GM12878 (cell line): Measurements from ENCODE around the gene HDAC7. TPM values are rescaled to one million over a fixed set of nuclear protein-coding genes. Genes with fewer than 3 reads are reported as not detected.

Experiments used
- ATAC-seq: fragments of 200-7000 bp; cut with Tn5 transposase; 3 replicates; pipeline ENCODE4 v1.9.1; 2020; ENCODE audit warnings: mild to moderate bottlenecking, moderate library complexity
- BruUV-seq: library from RNA; stranded (reverse); fragments of 400-500 nt; replicated peaks from 2 replicates; lab custom pipeline; 2021; lab: Mats Ljungman, UMichigan
- CTCF ChIA-PET: fragments of 300-600 bp; sonication (Branson Sonifier 250); formaldehyde crosslinking; extraction: SDS; loops from one replicate; lab custom pipeline; 2021; ENCODE audit warnings: inconsistent platforms; lab: Yijun Ruan, JAX
- POLR2A ChIA-PET: fragments of 350-600 bp; formaldehyde crosslinking; extraction: SDS; loops from one replicate; lab custom pipeline; 2021; ENCODE audit warnings: inconsistent platforms; lab: Charles Lee
- RAD21 ChIA-PET: fragments of 300-600 bp; sonication (Branson Sonifier 250); formaldehyde crosslinking; loops from one replicate; lab custom pipeline; 2023; ENCODE audit warnings: antibody characterized with exemption; ENCODE audit not compliant: unreplicated experiment; lab: Charles Lee
- SMC1A ChIA-PET: fragments of 300-600 bp; sonication (Branson Sonifier 250); formaldehyde crosslinking; loops from one replicate; lab custom pipeline; 2023; ENCODE audit not compliant: unreplicated experiment, uncharacterized antibody; lab: Charles Lee
- DNase-seq: peaks from one replicate; pipeline ENCODE4 v3.0.0-alpha.2; 2011; ENCODE audit warnings: low read depth, low spot score
- FAIRE-seq: peaks from 3 replicates; lab custom pipeline; 2011; peaks lifted over from hg19 to GRCh38; lab: Jason Lieb, UNC
- H2AFZ ChIP-seq: 2 replicates; pipeline ENCODE4 v1.6.0; 2011; ENCODE audit warnings: low read depth, low read length, control low read depth; ENCODE audit not compliant: control insufficient read depth
- H3K27ac ChIP-seq: 2 replicates; pipeline ENCODE4 v1.5.1; 2011; ENCODE audit warnings: control low read depth; ENCODE audit not compliant: control insufficient read depth, insufficient read depth
- H3K27me3 ChIP-seq, 2 experiments: replicated peaks in 1 of 2; 2 replicates each; pipeline versions ENCODE4 v1.6.0 to v1.6.1; 2011; ENCODE audit warnings: low read length in 1 of 2; ENCODE audit not compliant: control insufficient read depth in 2 of 2, insufficient read depth in 2 of 2
- H3K36me3 ChIP-seq, 2 experiments: 2 replicates each; pipeline ENCODE4 v1.5.1; 2011; ENCODE audit warnings: low read length in 1 of 2; ENCODE audit not compliant: control insufficient read depth in 2 of 2, insufficient read depth in 2 of 2
- H3K4me1 ChIP-seq: 2 replicates; pipeline ENCODE4 v1.6.1; 2011; ENCODE audit warnings: mild to moderate bottlenecking, low read length, moderate library complexity, mixed read lengths; ENCODE audit not compliant: control insufficient read depth, insufficient read depth
- H3K4me2 ChIP-seq: 2 replicates; pipeline ENCODE4 v1.6.0; 2011; ENCODE audit warnings: control low read depth; ENCODE audit not compliant: control insufficient read depth, insufficient read depth
- H3K4me3 ChIP-seq: fragments of 200-600 bp; sonication (generic); 2 replicates; pipeline ENCODE4 v1.5.1; 2016
- H3K79me2 ChIP-seq: 2 replicates; pipeline ENCODE4 v1.6.0; 2011; ENCODE audit warnings: low read length; ENCODE audit not compliant: control insufficient read depth, insufficient read depth
- H3K9ac ChIP-seq: 2 replicates; pipeline ENCODE4 v1.8.0; 2011; ENCODE audit warnings: low read length, control low read depth, mixed read lengths; ENCODE audit not compliant: control insufficient read depth, insufficient read depth
- H3K9me3 ChIP-seq: replicated peaks from 3 replicates; pipeline ENCODE4 v1.5.1; 2011; ENCODE audit warnings: mild to moderate bottlenecking, low read length; ENCODE audit not compliant: control insufficient read depth, insufficient read depth
- H4K20me1 ChIP-seq: 2 replicates; pipeline ENCODE4 v1.6.0; 2011; ENCODE audit not compliant: control insufficient read depth, insufficient read depth
- BACH1 ChIP-seq: fragments of 450-650 bp; IDR thresholded peaks from 2 replicates; pipeline ENCODE4 v1.6.1; 2017; ENCODE audit warnings: mild to moderate bottlenecking, borderline replicate concordance
- FOXK2 ChIP-seq: fragments of 450-650 bp; IDR thresholded peaks from 2 replicates; pipeline ENCODE4 v1.6.1; 2017; ENCODE audit warnings: mild to moderate bottlenecking, moderate library complexity
- KAT2A ChIP-seq: conservative IDR thresholded peaks from 2 replicates; pipeline ENCODE4 v1.6.1; 2011; ENCODE audit warnings: low read depth, low read length; ENCODE audit not compliant: control insufficient read depth
- KDM1A ChIP-seq: fragments of 200-600 bp; sonication (generic); IDR thresholded peaks from 2 replicates; pipeline ENCODE4 v1.6.1; 2016; ENCODE audit warnings: borderline replicate concordance
- NBN ChIP-seq: fragments of 450-650 bp; IDR thresholded peaks from 2 replicates; pipeline ENCODE4 v1.6.1; 2016
- REST ChIP-seq: IDR thresholded peaks from 2 replicates; pipeline ENCODE4 v1.6.1; 2012; ENCODE audit warnings: mild to moderate bottlenecking, low read depth, low read length
- SMAD1 ChIP-seq: fragments of 450-650 bp; IDR thresholded peaks from 2 replicates; pipeline ENCODE4 v1.6.1; 2018; ENCODE audit warnings: mild to moderate bottlenecking, low read depth; ENCODE audit not compliant: partially characterized antibody
- SUZ12 ChIP-seq: fragments of 200-600 bp; sonication (generic); IDR thresholded peaks from one replicate; pipeline ENCODE4 v1.6.1; 2018; ENCODE audit warnings: antibody characterized with exemption, mild to moderate bottlenecking; ENCODE audit not compliant: unreplicated experiment
- ZBED1 ChIP-seq: IDR thresholded peaks from 2 replicates; pipeline ENCODE4 v1.6.1; 2016; ENCODE audit warnings: borderline replicate concordance
- ZSCAN29 ChIP-seq: fragments of 450-650 bp; IDR thresholded peaks from 2 replicates; pipeline ENCODE4 v1.6.1; 2017; ENCODE audit warnings: mild to moderate bottlenecking, moderate library complexity
- WGBS: methylation state at CpG from one replicate; pipeline ENCODE4 v1.1.6; 2016; ENCODE audit warnings: low lambda C conversion rate; ENCODE audit not compliant: insufficient replicate concordance, insufficient coverage; ENCODE audit errors: missing lambda C conversion rate; 5-methylcytosine and 5-hydroxymethylcytosine counted together
- in situ Hi-C: fragments of 300-500 bp; cut with MboI; formaldehyde crosslinking; loops from 9 replicates; pipeline ENCODE4 v1.14.3; 2018; ENCODE audit warnings: mixed read lengths
- intact Hi-C: fragments of 100-400 bp; cut with micrococcal nuclease; formaldehyde crosslinking; loops from one replicate; pipeline ENCODE4 v1.14.2; 2022; ENCODE audit not compliant: unreplicated experiment
- polyA plus RNA-seq, 11 experiments: library from polyadenylated mRNA; depleted of rRNA in 4 of 11; unstranded in 6 of 11; stranded (reverse) in 5 of 11; fragments of >200 nt; fragmentation: Nextera tagmentation in 4 of 11; fragmentation: Illumina TruSeq in 1 of 11; extraction: Ambion mirVana in 4 of 11; extraction: Trizol in 1 of 11; gene quantifications; 1 replicate in 1 of 11; 2 replicates in 10 of 11; pipeline versions ENCODE4 v1.2.1 to v1.2.3, GENCODE V29; 2011 to 2016; ENCODE audit warnings: inconsistent platforms in 2 of 11, missing spikeins in 2 of 11, low read depth in 1 of 11
- total RNA-seq, 4 experiments: library from RNA; depleted of rRNA in 3 of 4; stranded (reverse); fragments of >200 nt in 3 of 4; fragmentation: Illumina TruSeq in 1 of 4; extraction: Trizol in 1 of 4; gene quantifications; 2 replicates each; pipeline versions ENCODE4 v1.2.1 to v1.2.3, GENCODE V29; 2013 to 2021
- TF ChIP-seq, protein P1 (sequence below): fragments of 450-650 bp; conservative IDR thresholded peaks from 2 replicates; pipeline ENCODE4 v1.6.1; 2017; ENCODE audit warnings: mild to moderate bottlenecking, moderate library complexity
- TF ChIP-seq, protein P2 (sequence below), 3 experiments: IDR thresholded peaks in 2 of 3; conservative IDR thresholded peaks in 1 of 3; 2 replicates each; pipeline ENCODE4 v1.5.1; 2011; ENCODE audit warnings: low read depth in 3 of 3, low read length in 3 of 3, mild to moderate bottlenecking in 3 of 3, control low read depth in 2 of 3, moderate library complexity in 2 of 3, inconsistent platforms in 1 of 3, mixed read lengths in 1 of 3; ENCODE audit not compliant: control insufficient read depth in 2 of 3, insufficient read depth in 1 of 3; ENCODE audit errors: extremely low read depth in 1 of 3

HDAC7 gene
- total and polyA plus RNA-seq, 10 of the 15 experiments (the other 5 are each of a cell fraction or from before 2014, with no cell fraction given): 0.47 to 18.3 (median 5.4) TPM

GRCh38 chr12:47812797-47813510 is 6.7 kb downstream of the HDAC7 start (continued):
- TF ChIP-seq KAT2A: no peak
- TF ChIP-seq ZBED1: peak; percentile 74; the same call in 1 of the 2 replicates
- no peak for TF ChIP-seq SMAD1
- no peak; the same call in 1 of the 2 replicates for TF ChIP-seq FOXK2
- TF ChIP-seq REST: 0 out of 2 replicates have a peak, but pooled peaks have one; percentile 18

DNA sequence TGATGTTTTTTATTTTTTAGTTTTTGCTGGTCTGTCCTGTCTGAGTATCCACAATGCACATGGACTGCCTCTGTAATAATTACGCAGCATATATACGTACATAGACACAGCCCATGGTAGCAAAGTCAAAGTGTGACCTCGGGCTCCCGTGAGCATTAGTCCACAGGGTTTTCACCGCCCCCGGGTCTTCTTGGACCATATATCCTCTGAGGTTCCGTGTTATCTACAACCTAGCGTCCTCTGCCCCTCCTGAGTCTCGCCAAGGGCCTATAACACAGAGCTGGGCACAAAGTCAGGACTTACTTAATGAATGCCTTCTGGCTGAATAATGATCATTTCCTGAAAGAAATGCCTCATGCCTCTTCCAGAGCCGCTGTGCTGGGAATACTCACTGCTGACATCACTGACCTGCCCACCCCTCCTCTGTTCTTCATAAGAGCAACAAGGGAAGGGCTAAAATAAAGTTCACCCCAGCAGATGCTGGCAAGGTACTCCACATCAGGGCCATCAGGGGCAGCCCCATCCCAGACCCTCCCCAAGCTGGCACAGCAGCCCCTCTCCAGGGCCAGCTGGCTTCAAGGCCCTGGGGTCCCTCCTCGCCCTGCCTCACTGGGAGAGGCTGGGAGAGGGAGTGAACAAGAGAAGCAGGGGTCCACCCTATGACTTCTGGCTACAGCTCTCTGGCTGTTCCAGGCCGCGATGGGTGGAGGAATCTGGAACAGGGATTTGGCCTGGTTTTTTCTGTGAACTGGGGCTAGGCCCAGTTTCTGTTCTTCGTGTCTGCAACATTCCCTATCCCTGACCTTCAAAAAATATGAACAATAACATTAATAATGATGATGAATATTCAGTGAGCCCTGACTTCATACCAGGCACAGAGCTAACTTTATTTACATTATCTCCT is 7.9 kb downstream of the HDAC7 start:
- no TSS peak for BruUV-seq
- Histone ChIP-seq H3K27me3 (no peaks in the 10 kb centered on the region; a peak in 1 of 4 replicates), H2AFZ (no peak overlapping the region), H3K9me3 (no peaks in the 10 kb centered on the region), H3K9ac (peak overlapping the region; percentile 65), H3K79me2 (peaks cover 27% of the 10 kb centered on the region), H3K4me3 (peak overlapping the region; percentile 17; the same call in 1 of the 2 replicates), H4K20me1 (no peaks in the 10 kb centered on the region), H3K4me1 (peaks cover 79% of the 10 kb centered on the region), H3K4me2 (peak overlapping the region; percentile 90), H3K27ac (no peak overlapping the region; the same call in 1 of the 2 replicates), H3K36me3 (no peaks in the 10 kb centered on the region)
- no peak for ATAC-seq
- RAD21 ChIA-PET: interaction anchor here (1.1 to 9.0 kb wide), 7 partner anchors 14 to 93 kb away, joined by 3 to 202 read pairs (median 5); partner anchors contain the start of gene VDR
- CTCF ChIA-PET: interaction anchor here (0.6 to 8.8 kb wide), 11 partner anchors 10 to 74 kb away, joined by 3 to 85 read pairs (median 4); no protein-coding TSS in a partner anchor
- DNase-seq: no peak
- intact Hi-C loops: no loop called here
- SMC1A ChIA-PET: interaction anchor here (0.7 to 3.8 kb wide), 8 partner anchors 11 to 73 kb away, joined by 3 to 22 read pairs (median 10); no protein-coding TSS in a partner anchor
- in situ Hi-C loops: no loop called here
- POLR2A ChIA-PET: interaction anchor here (1.4 to 4.3 kb wide), 4 partner anchors 22 to 72 kb away, joined by 3 to 46 read pairs (median 10); no protein-coding TSS in a partner anchor
- WGBS: 41% methylated on average over 14 of the region's 14 CpGs
- no peak for FAIRE-seq
- TF ChIP-seq KDM1A (no peak), SUZ12 (no peak), BACH1 (no peak), ZSCAN29 (no peak), NBN (no peak)
- TF ChIP-seq, protein P1, sequence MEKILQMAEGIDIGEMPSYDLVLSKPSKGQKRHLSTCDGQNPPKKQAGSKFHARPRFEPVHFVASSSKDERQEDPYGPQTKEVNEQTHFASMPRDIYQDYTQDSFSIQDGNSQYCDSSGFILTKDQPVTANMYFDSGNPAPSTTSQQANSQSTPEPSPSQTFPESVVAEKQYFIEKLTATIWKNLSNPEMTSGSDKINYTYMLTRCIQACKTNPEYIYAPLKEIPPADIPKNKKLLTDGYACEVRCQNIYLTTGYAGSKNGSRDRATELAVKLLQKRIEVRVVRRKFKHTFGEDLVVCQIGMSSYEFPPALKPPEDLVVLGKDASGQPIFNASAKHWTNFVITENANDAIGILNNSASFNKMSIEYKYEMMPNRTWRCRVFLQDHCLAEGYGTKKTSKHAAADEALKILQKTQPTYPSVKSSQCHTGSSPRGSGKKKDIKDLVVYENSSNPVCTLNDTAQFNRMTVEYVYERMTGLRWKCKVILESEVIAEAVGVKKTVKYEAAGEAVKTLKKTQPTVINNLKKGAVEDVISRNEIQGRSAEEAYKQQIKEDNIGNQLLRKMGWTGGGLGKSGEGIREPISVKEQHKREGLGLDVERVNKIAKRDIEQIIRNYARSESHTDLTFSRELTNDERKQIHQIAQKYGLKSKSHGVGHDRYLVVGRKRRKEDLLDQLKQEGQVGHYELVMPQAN: no peak
- TF ChIP-seq, protein P2, sequence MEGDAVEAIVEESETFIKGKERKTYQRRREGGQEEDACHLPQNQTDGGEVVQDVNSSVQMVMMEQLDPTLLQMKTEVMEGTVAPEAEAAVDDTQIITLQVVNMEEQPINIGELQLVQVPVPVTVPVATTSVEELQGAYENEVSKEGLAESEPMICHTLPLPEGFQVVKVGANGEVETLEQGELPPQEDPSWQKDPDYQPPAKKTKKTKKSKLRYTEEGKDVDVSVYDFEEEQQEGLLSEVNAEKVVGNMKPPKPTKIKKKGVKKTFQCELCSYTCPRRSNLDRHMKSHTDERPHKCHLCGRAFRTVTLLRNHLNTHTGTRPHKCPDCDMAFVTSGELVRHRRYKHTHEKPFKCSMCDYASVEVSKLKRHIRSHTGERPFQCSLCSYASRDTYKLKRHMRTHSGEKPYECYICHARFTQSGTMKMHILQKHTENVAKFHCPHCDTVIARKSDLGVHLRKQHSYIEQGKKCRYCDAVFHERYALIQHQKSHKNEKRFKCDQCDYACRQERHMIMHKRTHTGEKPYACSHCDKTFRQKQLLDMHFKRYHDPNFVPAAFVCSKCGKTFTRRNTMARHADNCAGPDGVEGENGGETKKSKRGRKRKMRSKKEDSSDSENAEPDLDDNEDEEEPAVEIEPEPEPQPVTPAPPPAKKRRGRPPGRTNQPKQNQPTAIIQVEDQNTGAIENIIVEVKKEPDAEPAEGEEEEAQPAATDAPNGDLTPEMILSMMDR (IDR thresholded peaks at IDR 0.05 in 2 of 3, conservative IDR thresholded peaks at IDR 0.05 in 1 of 3; ENCODE audit: control insufficient read depth in 2 of 3, extremely low read depth in 1 of 3, insufficient read depth in 1 of 3, low read depth in 3 of 3, low read length in 3 of 3): no peak
